Measurements from ENCODE around the gene ALDH1L1.

ALDH1L1 gene

DNA sequence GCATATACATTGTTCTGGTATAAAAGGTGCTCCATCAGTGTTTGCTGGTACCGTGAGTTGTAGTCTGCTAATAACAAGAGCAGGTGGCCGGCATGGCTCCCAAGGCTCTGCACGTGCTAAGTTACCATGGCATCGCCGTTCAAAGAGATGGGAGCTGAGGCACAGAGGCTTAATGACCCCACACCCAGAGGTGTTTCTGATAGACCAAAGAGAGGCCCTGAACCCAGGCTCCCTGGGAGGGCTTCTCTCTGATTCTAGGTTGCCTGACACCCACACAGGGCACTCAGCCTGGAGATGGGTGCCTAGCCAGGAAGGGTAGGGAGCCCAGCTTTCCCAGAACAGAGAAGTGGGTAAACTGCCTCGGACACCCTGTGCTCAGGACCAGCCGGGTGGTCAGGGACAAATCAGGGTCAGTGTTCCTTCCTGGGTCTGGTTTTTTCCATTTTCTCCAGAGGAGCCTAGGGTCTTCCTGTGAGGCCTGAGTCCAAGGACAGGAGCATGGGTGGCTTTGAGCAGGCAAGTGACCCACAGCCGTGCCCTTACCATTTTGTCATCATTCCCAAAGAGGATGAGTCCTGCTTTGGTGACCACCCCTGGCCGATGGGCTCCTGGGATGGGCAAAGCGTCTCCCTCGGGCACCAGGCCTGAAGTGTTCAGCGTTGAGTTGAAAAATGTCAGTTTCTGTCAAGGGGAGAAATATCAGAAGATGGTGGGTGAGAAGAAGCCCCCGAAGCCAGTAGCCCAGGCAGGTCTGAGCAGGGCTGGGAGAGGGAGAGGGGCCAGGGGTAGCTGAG is 27.3 kb downstream of the ALDH1L1 start:
- no peaks in the 10 kb centered on the region for H3K36me3 ChIP-seq (ENCODE audit: control insufficient read depth in 2 of 2, insufficient read depth in 1 of 2, low read length in 2 of 2)
- POLR2A ChIA-PET = no interaction called here
- H3K4me3 ChIP-seq (ENCODE audit: low read depth, low read length) = no peak overlapping the region
- no peaks in the 10 kb centered on the region for H3K4me1 ChIP-seq (ENCODE audit: control insufficient read depth, insufficient read depth, low read length)
- CTCF ChIA-PET = no interaction called here
- no peak overlapping the region for H3K27ac ChIP-seq (ENCODE audit: extremely low read depth, low read depth, low read length)
- TF ChIP-seq ZBTB7A (tag by site-specific recombination; IDR thresholded peaks at IDR 0.05; ENCODE audit: low read depth) (no peak), ZNF561 (tag by site-specific recombination; IDR thresholded peaks at IDR 0.05; ENCODE audit: borderline replicate concordance) (no peak), ZNF138 (tag by site-specific recombination; IDR thresholded peaks at IDR 0.05; ENCODE audit: borderline replicate concordance) (no peak), SP3 (tag by site-specific recombination; IDR thresholded peaks at IDR 0.05) (no peak), ZEB2 (tag by site-specific recombination; IDR thresholded peaks at IDR 0.05) (no peak), ZNF221 (tag by site-specific recombination; IDR thresholded peaks at IDR 0.05; ENCODE audit: borderline replicate concordance) (no peak), ZNF610 (tag by site-specific recombination; IDR thresholded peaks at IDR 0.05; ENCODE audit: borderline replicate concordance) (no peak), HOXA7 (CRISPR knock-in tag; IDR thresholded peaks at IDR 0.05; ENCODE audit: borderline replicate concordance) (no peak), ZNF830 (tag by site-specific recombination; IDR thresholded peaks at IDR 0.05; ENCODE audit: low read depth) (no peak), SALL2 (tag by site-specific recombination; IDR thresholded peaks at IDR 0.05; ENCODE audit: borderline replicate concordance) (no peak), ZNF248 (tag by site-specific recombination; IDR thresholded peaks at IDR 0.05) (no peak), ZBTB48 (tag by site-specific recombination; IDR thresholded peaks at IDR 0.05) (no peak), KLF16 (tag by site-specific recombination; IDR thresholded peaks at IDR 0.05) (no peak), ZNF146 (tag by site-specific recombination; IDR thresholded peaks at IDR 0.05) (no peak), ZNF19 (tag by site-specific recombination; IDR thresholded peaks at IDR 0.05; ENCODE audit: low read depth) (no peak), ZNF157 (tag by site-specific recombination; IDR thresholded peaks at IDR 0.05) (no peak), ZNF785 (tag by site-specific recombination; IDR thresholded peaks at IDR 0.05) (no peak), OSR2 (tag by site-specific recombination; IDR thresholded peaks at IDR 0.05) (no peak)
- TF ChIP-seq, protein P1, sequence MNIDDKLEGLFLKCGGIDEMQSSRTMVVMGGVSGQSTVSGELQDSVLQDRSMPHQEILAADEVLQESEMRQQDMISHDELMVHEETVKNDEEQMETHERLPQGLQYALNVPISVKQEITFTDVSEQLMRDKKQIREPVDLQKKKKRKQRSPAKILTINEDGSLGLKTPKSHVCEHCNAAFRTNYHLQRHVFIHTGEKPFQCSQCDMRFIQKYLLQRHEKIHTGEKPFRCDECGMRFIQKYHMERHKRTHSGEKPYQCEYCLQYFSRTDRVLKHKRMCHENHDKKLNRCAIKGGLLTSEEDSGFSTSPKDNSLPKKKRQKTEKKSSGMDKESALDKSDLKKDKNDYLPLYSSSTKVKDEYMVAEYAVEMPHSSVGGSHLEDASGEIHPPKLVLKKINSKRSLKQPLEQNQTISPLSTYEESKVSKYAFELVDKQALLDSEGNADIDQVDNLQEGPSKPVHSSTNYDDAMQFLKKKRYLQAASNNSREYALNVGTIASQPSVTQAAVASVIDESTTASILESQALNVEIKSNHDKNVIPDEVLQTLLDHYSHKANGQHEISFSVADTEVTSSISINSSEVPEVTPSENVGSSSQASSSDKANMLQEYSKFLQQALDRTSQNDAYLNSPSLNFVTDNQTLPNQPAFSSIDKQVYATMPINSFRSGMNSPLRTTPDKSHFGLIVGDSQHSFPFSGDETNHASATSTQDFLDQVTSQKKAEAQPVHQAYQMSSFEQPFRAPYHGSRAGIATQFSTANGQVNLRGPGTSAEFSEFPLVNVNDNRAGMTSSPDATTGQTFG (tag by site-specific recombination; IDR thresholded peaks at IDR 0.05; ENCODE audit: borderline replicate concordance) = no peak
- H3K9me3 ChIP-seq (ENCODE audit: control insufficient read depth, insufficient read depth, low read depth, low read length) = no peaks in the 10 kb centered on the region

DNA sequence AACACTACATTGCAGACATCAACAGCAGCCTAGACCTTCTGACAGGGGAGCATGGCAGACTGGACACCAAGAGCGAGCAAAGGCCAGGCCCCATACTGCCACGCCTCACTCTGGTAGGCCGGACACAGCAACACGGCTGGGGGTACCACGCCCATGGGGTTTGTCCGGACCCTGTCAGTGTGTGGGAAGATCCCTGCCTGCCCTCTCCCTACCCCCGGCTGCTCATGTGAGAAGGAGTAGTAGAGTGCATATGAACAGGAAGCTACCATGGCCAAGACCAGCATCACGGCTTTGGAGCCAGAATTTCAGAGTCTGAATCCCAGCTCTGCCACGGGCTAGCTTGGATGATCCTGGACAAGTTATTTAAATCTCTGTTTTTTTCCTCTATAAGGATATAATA is 27.9 kb downstream of the ALDH1L1 start:
- ChIA-PET POLR2A (no interaction called here), CTCF (no interaction called here)
- Histone ChIP-seq H3K4me3 (ENCODE audit: low read depth, low read length) (no peak overlapping the region), H3K27ac (ENCODE audit: extremely low read depth, low read depth, low read length) (no peak overlapping the region), H3K36me3 (ENCODE audit: control insufficient read depth in 2 of 2, insufficient read depth in 1 of 2, low read length in 2 of 2) (no peaks in the 10 kb centered on the region), H3K9me3 (ENCODE audit: control insufficient read depth, insufficient read depth, low read depth, low read length) (no peaks in the 10 kb centered on the region), H3K4me1 (ENCODE audit: control insufficient read depth, insufficient read depth, low read length) (no peaks in the 10 kb centered on the region)
- TF ChIP-seq ZNF707 (tag by site-specific recombination; IDR thresholded peaks at IDR 0.05) (no peak), ZNF549 (tag by site-specific recombination; IDR thresholded peaks at IDR 0.05) (no peak), GLIS2 (tag by site-specific recombination; IDR thresholded peaks at IDR 0.05) (no peak), ZNF223 (tag by site-specific recombination; IDR thresholded peaks at IDR 0.05) (no peak), ZNF624 (tag by site-specific recombination; IDR thresholded peaks at IDR 0.05) (no peak), ZNF843 (tag by site-specific recombination; IDR thresholded peaks at IDR 0.05) (no peak), ZSCAN16 (tag by site-specific recombination; IDR thresholded peaks at IDR 0.05) (no peak), ZNF555 (tag by site-specific recombination; conservative IDR thresholded peaks at IDR 0.05) (no peak)
- TF ChIP-seq, protein P2, sequence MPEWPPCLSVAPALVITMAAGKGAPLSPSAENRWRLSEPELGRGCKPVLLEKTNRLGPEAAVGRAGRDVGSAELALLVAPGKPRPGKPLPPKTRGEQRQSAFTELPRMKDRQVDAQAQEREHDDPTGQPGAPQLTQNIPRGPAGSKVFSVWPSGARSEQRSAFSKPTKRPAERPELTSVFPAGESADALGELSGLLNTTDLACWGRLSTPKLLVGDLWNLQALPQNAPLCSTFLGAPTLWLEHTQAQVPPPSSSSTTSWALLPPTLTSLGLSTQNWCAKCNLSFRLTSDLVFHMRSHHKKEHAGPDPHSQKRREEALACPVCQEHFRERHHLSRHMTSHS (tag by site-specific recombination; IDR thresholded peaks at IDR 0.05) = no peak
- TF ChIP-seq, protein P3, sequence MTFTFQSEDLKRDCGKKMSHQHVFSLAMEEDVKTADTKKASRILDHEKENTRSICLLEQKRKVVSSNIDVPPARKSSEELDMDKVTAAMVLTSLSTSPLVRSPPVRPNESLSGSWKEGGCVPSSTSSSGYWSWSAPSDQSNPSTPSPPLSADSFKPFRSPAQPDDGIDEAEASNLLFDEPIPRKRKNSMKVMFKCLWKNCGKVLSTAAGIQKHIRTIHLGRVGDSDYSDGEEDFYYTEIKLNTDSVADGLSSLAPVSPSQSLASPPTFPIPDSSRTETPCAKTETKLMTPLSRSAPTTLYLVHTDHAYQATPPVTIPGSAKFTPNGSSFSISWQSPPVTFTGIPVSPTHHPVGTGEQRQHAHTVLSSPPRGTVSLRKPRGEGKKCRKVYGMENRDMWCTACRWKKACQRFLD (tag by site-specific recombination; IDR thresholded peaks at IDR 0.05) = no peak
- TF ChIP-seq, protein P4, sequence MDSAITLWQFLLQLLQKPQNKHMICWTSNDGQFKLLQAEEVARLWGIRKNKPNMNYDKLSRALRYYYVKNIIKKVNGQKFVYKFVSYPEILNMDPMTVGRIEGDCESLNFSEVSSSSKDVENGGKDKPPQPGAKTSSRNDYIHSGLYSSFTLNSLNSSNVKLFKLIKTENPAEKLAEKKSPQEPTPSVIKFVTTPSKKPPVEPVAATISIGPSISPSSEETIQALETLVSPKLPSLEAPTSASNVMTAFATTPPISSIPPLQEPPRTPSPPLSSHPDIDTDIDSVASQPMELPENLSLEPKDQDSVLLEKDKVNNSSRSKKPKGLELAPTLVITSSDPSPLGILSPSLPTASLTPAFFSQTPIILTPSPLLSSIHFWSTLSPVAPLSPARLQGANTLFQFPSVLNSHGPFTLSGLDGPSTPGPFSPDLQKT (IDR thresholded peaks at IDR 0.05; ENCODE audit: borderline replicate concordance, low read depth, low read length) = no peak
- TF ChIP-seq, protein P5, sequence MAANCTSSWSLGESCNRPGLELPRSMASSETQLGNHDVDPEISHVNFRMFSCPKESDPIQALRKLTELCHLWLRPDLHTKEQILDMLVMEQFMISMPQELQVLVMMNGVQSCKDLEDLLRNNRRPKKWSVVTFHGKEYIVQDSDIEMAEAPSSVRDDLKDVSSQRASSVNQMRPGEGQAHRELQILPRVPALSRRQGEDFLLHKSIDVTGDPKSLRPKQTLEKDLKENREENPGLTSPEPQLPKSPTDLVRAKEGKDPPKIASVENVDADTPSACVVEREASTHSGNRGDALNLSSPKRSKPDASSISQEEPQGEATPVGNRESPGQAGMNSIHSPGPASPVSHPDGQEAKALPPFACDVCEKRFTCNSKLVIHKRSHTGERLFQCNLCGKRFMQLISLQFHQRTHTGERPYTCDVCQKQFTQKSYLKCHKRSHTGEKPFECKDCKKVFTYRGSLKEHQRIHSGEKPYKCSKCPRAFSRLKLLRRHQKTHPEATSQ (tag by site-specific recombination; IDR thresholded peaks at IDR 0.05) = no peak
